Measurements from ENCODE around the gene GFRA1. TPM values are rescaled to one million over a fixed set of nuclear protein-coding genes. Genes with fewer than 3 reads are reported as not detected.

Gene GFRA1
- total and polyA plus RNA-seq, 2 of the 4 experiments (the other 2 are of a cell fraction) = 9.1 to 9.3 TPM

GRCh38 chr10:116286626-116287200 is 13.7 kb upstream of the GFRA1 start:
- Histone ChIP-seq H3K56ac (ENCODE audit: extremely low read depth, insufficient read depth, low read length) (no peak overlapping the region), H2AFZ (replicated peaks; ENCODE audit: low read length, poor library complexity) (no peak overlapping the region), H3K4me1 (ENCODE audit: control insufficient read depth, insufficient read depth, low read length) (no peaks in the 10 kb centered on the region), H2BK120ac (ENCODE audit: low read depth, low read length) (no peak overlapping the region), H4K8ac (ENCODE audit: low read depth in 2 of 2, low read length in 2 of 2) (no peak overlapping the region), H3K9me1 (ENCODE audit: insufficient read depth, low read length) (no peaks in the 10 kb centered on the region), H4K20me1 (ENCODE audit: insufficient read depth, low read length) (no peaks in the 10 kb centered on the region), H3K9me3 (ENCODE audit: control insufficient read depth, insufficient read depth, low read length) (no peaks in the 10 kb centered on the region), H3K18ac (ENCODE audit: low read depth, low read length) (no peak overlapping the region), H2BK15ac (ENCODE audit: low read depth, low read length) (no peak overlapping the region), H2BK20ac (ENCODE audit: low read depth, low read length) (no peak overlapping the region), H3K4ac (ENCODE audit: low read depth, low read length) (no peak overlapping the region), H3K79me1 (ENCODE audit: low read depth in 1 of 2, low read length in 2 of 2) (no peaks in the 10 kb centered on the region), H3K23ac (ENCODE audit: low read depth, low read length) (no peak overlapping the region), H3K9ac (ENCODE audit: low read depth, low read length) (no peak overlapping the region), H2AK5ac (ENCODE audit: low read depth, low read length) (no peak overlapping the region), H3K14ac (replicated peaks; ENCODE audit: low read depth, low read length) (no peak overlapping the region), H3K4me2 (ENCODE audit: low read depth, low read length) (no peak overlapping the region), H3K36me3 (ENCODE audit: control insufficient read depth, insufficient read depth, low read length) (no peaks in the 10 kb centered on the region), H4K5ac (ENCODE audit: low read depth, low read length) (no peak overlapping the region), H3K27me3 (ENCODE audit: control insufficient read depth, insufficient read depth, low read length) (peaks cover 2% of the 10 kb centered on the region; the same call in 1 of the 2 replicates), H3K27ac (ENCODE audit: insufficient read depth, low read length) (no peak overlapping the region), H2BK5ac (ENCODE audit: low read depth, low read length, poor library complexity, severe bottlenecking) (no peak overlapping the region), H4K91ac (ENCODE audit: insufficient read depth, low read depth, low read length) (no peak overlapping the region), H2AK9ac (replicated peaks; ENCODE audit: low read depth, low read length, poor library complexity) (no peak overlapping the region), H3K4me3 (ENCODE audit: insufficient read depth, low read depth, low read length) (no peak overlapping the region)
- dilution Hi-C loops (cut with HindIII; ENCODE audit: low sequenced_read_pairs, unreplicated experiment) (no loop called here), in situ Hi-C loops (cut with MboI; ENCODE audit: low sequenced_read_pairs) (loop anchor here (5.0 kb wide), 2 partner anchors 489 to 579 kb away; no protein-coding TSS in a partner anchor), intact Hi-C loops (cut with micrococcal nuclease) (loop anchor here (1.0 to 10.0 kb wide), 2 partner anchors 457 to 932 kb away; no protein-coding TSS in a partner anchor)
- DNase-seq (no peak), ATAC-seq (ENCODE audit: low read depth) (no peak)
- ChIA-PET CTCF (interaction anchor here (0.7 to 2.8 kb wide), 10 partner anchors 13 to 587 kb away, joined by 3 to 19 read pairs (median 4); partner anchors contain the start of gene GFRA1), POLR2A (ENCODE audit: unreplicated experiment) (interaction anchor here (0.7 kb wide), 1 partner anchor 383 kb away, joined by 6 read pairs; no protein-coding TSS in a partner anchor)
- no CpG with 5 or more reads among the region's 9 CpGs for WGBS, 2 experiments (ENCODE audit: extremely low coverage in 2 of 2, insufficient read length in 1 of 2)
- no TSS peak for BruUV-seq (replicated peaks)
- no peak for TF ChIP-seq ELK1 (IDR thresholded peaks at IDR 0.05; ENCODE audit: borderline replicate concordance, low read depth, low read length)
- no peak for TF ChIP-seq CHD1 (IDR thresholded peaks at IDR 0.05; ENCODE audit: low read depth, low read length)
- TF ChIP-seq CEBPB (IDR thresholded peaks at IDR 0.05; ENCODE audit: low read depth, low read length) = no peak
- TF ChIP-seq NFE2L2 (IDR thresholded peaks at IDR 0.05; ENCODE audit: low read depth, low read length) = no peak
